HepG2 (cell line): ENCODE data around the gene BPIFB2. TPM values are rescaled to one million over a fixed set of nuclear protein-coding genes. Genes with fewer than 3 reads are reported as not detected.

Experiments used
- ATRX ChIP-seq: sonication (generic); formaldehyde crosslinking; IDR thresholded peaks from 2 replicates; pipeline ENCODE4 v1.4.0; 2020; ENCODE audit warnings: missing genetic modification reagents, borderline replicate concordance
- FOXJ3 ChIP-seq: sonication (generic); formaldehyde crosslinking; IDR thresholded peaks from 2 replicates; pipeline ENCODE4 v1.4.0; 2020; ENCODE audit warnings: missing genetic modification reagents, mild to moderate bottlenecking, borderline replicate concordance
- GPN1 ChIP-seq: sonication (generic); formaldehyde crosslinking; IDR thresholded peaks from 2 replicates; pipeline ENCODE4 v1.5.1; 2020; ENCODE audit warnings: missing genetic modification reagents, borderline replicate concordance
- HDAC1 ChIP-seq: sonication (generic); formaldehyde crosslinking; IDR thresholded peaks from 2 replicates; pipeline ENCODE4 v1.5.1; 2020; ENCODE audit warnings: mild to moderate bottlenecking, missing genetic modification reagents
- HDAC2 ChIP-seq: sonication (generic); formaldehyde crosslinking; IDR thresholded peaks from 2 replicates; pipeline ENCODE4 v1.4.0; 2020; ENCODE audit warnings: missing genetic modification reagents
- HIVEP1 ChIP-seq: sonication (generic); formaldehyde crosslinking; IDR thresholded peaks from 2 replicates; pipeline ENCODE4 v1.4.0; 2020; ENCODE audit warnings: mild to moderate bottlenecking, missing genetic modification reagents
- IRF9 ChIP-seq: sonication (generic); formaldehyde crosslinking; IDR thresholded peaks from 2 replicates; pipeline ENCODE4 v1.8.0; 2022; ENCODE audit warnings: missing genetic modification reagents, mild to moderate bottlenecking, borderline replicate concordance
- MIER2 ChIP-seq: IDR thresholded peaks from 2 replicates; pipeline ENCODE4 v1.6.1; 2016; ENCODE audit warnings: missing biosample characterization, missing genetic modification reagents
- MXD4 ChIP-seq: IDR thresholded peaks from 2 replicates; pipeline ENCODE4 v1.6.1; 2016; ENCODE audit warnings: mild to moderate bottlenecking, missing biosample characterization, missing genetic modification reagents
- STAT5B ChIP-seq: sonication (generic); formaldehyde crosslinking; IDR thresholded peaks from 2 replicates; pipeline ENCODE4 v1.4.0; 2020; ENCODE audit warnings: missing genetic modification reagents
- ZBTB1 ChIP-seq: sonication (generic); formaldehyde crosslinking; IDR thresholded peaks from 2 replicates; pipeline ENCODE4 v1.4.0; 2020; ENCODE audit warnings: missing genetic modification reagents, borderline replicate concordance
- ZFP36L1 ChIP-seq: sonication (generic); formaldehyde crosslinking; IDR thresholded peaks from 2 replicates; pipeline ENCODE4 v1.8.0; 2022; ENCODE audit warnings: mild to moderate bottlenecking, missing genetic modification reagents, moderate library complexity
- ZNF326 ChIP-seq: sonication (generic); formaldehyde crosslinking; IDR thresholded peaks from 2 replicates; pipeline ENCODE4 v1.4.0; 2020; ENCODE audit warnings: missing genetic modification reagents, borderline replicate concordance
- ZNF33A ChIP-seq: sonication (generic); formaldehyde crosslinking; IDR thresholded peaks from 2 replicates; pipeline ENCODE4 v1.5.1; 2020; ENCODE audit warnings: missing genetic modification reagents, mild to moderate bottlenecking, moderate library complexity, borderline replicate concordance
- ZNF776 ChIP-seq: sonication (generic); formaldehyde crosslinking; IDR thresholded peaks from 2 replicates; pipeline ENCODE4 v1.4.0; 2020; ENCODE audit warnings: mild to moderate bottlenecking, missing genetic modification reagents
- ZNF781 ChIP-seq: sonication (generic); formaldehyde crosslinking; IDR thresholded peaks from 2 replicates; pipeline ENCODE4 v1.5.1; 2020; ENCODE audit warnings: borderline replicate concordance, mild to moderate bottlenecking, missing genetic modification reagents; ENCODE audit errors: not compliant biosample characterization
- polyA plus RNA-seq, 8 experiments: library from polyadenylated mRNA; depleted of rRNA in 3 of 8; stranded (reverse) in 7 of 8; unstranded in 1 of 8; fragments of >200 nt; fragmentation: Illumina TruSeq in 4 of 8; extraction: Trizol in 4 of 8; gene quantifications; 2 replicates each; pipeline versions ENCODE4 v1.2.1 to v1.2.3, GENCODE V29; 2011 to 2016; ENCODE audit warnings: low read depth in 4 of 8, missing spikeins in 1 of 8, mixed read lengths in 1 of 8; ENCODE audit not compliant: insufficient read depth in 1 of 8
- total RNA-seq, 5 experiments: library from RNA; depleted of rRNA; stranded (reverse); fragments of >200 nt; fragmentation: Illumina TruSeq; extraction: Trizol; gene quantifications; 2 replicates each; pipeline ENCODE4 v1.2.3, GENCODE V29; 2016; ENCODE audit warnings: low read depth in 1 of 5
- TF ChIP-seq, protein P1 (sequence below): sonication (generic); formaldehyde crosslinking; IDR thresholded peaks from 2 replicates; pipeline ENCODE4 v1.9.0; 2021; ENCODE audit warnings: missing genetic modification reagents, mild to moderate bottlenecking, borderline replicate concordance
- TF ChIP-seq, protein P2 (sequence below): sonication (generic); formaldehyde crosslinking; IDR thresholded peaks from 2 replicates; pipeline ENCODE4 v1.4.0; 2020; ENCODE audit warnings: mild to moderate bottlenecking, missing genetic modification reagents, borderline replicate concordance
- TF ChIP-seq, protein P3 (sequence below): IDR thresholded peaks from 2 replicates; pipeline ENCODE4 v1.6.1; 2016; ENCODE audit warnings: mild to moderate bottlenecking, missing biosample characterization, missing genetic modification reagents
- TF ChIP-seq, protein P4 (sequence below): sonication (generic); formaldehyde crosslinking; IDR thresholded peaks from 2 replicates; pipeline ENCODE4 v1.4.0; 2020; ENCODE audit warnings: missing genetic modification reagents, borderline replicate concordance
- TF ChIP-seq, protein P5 (sequence below): sonication (generic); formaldehyde crosslinking; IDR thresholded peaks from 2 replicates; pipeline ENCODE4 v1.4.0; 2020; ENCODE audit warnings: missing genetic modification reagents

Gene BPIFB2
- total and polyA plus RNA-seq, 2 of the 13 experiments (the other 11 are each of a cell fraction or from before 2014, with no cell fraction given): 54.5 to 902 TPM

DNA sequence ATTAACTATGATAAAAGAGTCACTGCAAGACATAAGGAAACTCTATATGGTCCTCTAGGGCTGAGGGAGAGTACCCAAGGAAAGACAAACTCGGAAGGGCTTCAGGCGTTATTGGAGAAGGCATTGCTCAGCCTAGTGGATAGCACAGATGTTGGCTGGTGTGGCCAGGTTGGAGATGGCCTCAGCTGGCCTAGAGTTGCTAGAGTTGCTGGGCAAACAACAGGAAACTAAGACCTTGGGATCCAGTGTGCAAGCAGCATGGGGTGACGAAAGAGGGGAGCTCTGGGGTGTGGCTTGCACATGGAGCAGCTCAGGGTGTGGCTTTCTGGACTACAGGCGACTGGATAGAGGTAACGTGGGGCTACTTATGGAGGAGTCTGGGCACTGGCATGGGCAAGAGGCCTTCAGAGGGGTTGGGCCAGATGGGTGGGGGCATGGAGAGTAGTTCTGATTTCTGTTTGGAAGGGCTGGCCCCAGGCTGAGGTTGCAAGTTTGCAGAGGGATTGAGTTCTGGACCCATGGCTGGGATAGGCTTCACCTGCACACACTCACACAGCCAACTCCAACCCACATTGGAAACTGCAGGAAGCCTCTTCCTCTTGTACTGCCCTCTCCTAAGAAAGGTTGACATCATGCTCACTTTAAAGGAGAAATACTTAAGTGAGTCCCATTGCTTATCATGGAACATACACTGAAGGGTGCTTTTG is 18.7 kb downstream of the BPIFB2 start (continued):
- TF ChIP-seq, protein P1, sequence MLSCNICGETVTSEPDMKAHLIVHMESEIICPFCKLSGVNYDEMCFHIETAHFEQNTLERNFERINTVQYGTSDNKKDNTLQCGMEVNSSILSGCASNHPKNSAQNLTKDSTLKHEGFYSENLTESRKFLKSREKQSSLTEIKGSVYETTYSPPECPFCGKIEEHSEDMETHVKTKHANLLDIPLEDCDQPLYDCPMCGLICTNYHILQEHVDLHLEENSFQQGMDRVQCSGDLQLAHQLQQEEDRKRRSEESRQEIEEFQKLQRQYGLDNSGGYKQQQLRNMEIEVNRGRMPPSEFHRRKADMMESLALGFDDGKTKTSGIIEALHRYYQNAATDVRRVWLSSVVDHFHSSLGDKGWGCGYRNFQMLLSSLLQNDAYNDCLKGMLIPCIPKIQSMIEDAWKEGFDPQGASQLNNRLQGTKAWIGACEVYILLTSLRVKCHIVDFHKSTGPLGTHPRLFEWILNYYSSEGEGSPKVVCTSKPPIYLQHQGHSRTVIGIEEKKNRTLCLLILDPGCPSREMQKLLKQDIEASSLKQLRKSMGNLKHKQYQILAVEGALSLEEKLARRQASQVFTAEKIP (CRISPR knock-in tag): 0 out of 2 replicates have a peak, but pooled peaks have one; percentile 70
- TF ChIP-seq GPN1 (CRISPR knock-in tag) (no peak), ZNF33A (CRISPR knock-in tag) (no peak), ZNF776 (no peak), HDAC2 (CRISPR knock-in tag) (no peak), ZBTB1 (CRISPR knock-in tag) (no peak), ATRX (no peak), ZFP36L1 (CRISPR knock-in tag) (no peak), FOXJ3 (no peak), MXD4 (CRISPR knock-in tag) (no peak), HIVEP1 (no peak), IRF9 (CRISPR knock-in tag) (peak; percentile 37; the same call in 1 of the 2 replicates), ZNF326 (CRISPR knock-in tag) (peak; percentile 71), ZNF781 (no peak), MIER2 (CRISPR knock-in tag) (no peak), STAT5B (no peak), HDAC1 (CRISPR knock-in tag) (no peak)
- TF ChIP-seq, protein P2, sequence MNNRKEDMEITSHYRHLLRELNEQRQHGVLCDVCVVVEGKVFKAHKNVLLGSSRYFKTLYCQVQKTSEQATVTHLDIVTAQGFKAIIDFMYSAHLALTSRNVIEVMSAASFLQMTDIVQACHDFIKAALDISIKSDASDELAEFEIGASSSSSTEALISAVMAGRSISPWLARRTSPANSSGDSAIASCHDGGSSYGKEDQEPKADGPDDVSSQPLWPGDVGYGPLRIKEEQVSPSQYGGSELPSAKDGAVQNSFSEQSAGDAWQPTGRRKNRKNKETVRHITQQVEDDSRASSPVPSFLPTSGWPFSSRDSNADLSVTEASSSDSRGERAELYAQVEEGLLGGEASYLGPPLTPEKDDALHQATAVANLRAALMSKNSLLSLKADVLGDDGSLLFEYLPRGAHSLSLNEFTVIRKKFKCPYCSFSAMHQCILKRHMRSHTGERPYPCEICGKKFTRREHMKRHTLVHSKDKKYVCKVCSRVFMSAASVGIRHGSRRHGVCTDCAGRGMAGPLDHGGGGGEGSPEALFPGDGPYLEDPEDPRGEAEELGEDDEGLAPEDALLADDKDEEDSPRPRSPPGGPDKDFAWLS: no peak
- TF ChIP-seq, protein P3, sequence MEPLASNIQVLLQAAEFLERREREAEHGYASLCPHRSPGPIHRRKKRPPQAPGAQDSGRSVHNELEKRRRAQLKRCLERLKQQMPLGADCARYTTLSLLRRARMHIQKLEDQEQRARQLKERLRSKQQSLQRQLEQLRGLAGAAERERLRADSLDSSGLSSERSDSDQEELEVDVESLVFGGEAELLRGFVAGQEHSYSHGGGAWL (CRISPR knock-in tag): no peak
- TF ChIP-seq, protein P4, sequence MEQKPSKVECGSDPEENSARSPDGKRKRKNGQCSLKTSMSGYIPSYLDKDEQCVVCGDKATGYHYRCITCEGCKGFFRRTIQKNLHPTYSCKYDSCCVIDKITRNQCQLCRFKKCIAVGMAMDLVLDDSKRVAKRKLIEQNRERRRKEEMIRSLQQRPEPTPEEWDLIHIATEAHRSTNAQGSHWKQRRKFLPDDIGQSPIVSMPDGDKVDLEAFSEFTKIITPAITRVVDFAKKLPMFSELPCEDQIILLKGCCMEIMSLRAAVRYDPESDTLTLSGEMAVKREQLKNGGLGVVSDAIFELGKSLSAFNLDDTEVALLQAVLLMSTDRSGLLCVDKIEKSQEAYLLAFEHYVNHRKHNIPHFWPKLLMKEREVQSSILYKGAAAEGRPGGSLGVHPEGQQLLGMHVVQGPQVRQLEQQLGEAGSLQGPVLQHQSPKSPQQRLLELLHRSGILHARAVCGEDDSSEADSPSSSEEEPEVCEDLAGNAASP (CRISPR knock-in tag): peak; percentile 56; the same call in 1 of the 2 replicates
- TF ChIP-seq, protein P5, sequence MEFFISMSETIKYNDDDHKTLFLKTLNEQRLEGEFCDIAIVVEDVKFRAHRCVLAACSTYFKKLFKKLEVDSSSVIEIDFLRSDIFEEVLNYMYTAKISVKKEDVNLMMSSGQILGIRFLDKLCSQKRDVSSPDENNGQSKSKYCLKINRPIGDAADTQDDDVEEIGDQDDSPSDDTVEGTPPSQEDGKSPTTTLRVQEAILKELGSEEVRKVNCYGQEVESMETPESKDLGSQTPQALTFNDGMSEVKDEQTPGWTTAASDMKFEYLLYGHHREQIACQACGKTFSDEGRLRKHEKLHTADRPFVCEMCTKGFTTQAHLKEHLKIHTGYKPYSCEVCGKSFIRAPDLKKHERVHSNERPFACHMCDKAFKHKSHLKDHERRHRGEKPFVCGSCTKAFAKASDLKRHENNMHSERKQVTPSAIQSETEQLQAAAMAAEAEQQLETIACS (CRISPR knock-in tag): no peak
